Urothelium cell line (cell line): ENCODE measurements around the gene ATF6.

Source experiments
- DNase-seq: peaks from one replicate; pipeline ENCODE4 v3.0.0; 2011; ENCODE audit warnings: low spot score, mixed read lengths
- FAIRE-seq: peaks from 2 replicates; lab custom pipeline; 2011; peaks lifted over from hg19 to GRCh38; lab: Jason Lieb, UNC

ATF6 gene

DNA sequence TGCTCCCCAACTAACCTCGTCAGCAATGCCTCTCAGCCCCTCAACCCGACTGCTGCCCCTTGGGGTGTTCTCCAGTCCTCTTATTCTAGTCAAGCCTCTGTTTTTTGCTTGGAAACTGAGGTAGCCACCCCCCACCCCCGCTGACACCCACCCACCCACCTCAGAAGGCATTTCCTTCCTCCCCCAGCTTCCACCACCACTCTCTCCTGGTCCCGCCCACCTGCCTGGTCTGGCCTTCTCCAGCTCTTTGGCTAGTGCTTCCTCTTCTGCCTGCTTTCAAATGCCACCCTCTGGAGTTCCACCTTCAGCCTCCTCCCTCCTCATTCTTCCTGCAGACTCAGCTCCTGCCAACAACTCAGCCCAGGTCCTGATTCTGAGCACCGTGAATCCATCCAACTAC, 222.3 kb downstream of the ATF6 start:
- DNase-seq, result no peak
- FAIRE-seq, result no peak

DNA sequence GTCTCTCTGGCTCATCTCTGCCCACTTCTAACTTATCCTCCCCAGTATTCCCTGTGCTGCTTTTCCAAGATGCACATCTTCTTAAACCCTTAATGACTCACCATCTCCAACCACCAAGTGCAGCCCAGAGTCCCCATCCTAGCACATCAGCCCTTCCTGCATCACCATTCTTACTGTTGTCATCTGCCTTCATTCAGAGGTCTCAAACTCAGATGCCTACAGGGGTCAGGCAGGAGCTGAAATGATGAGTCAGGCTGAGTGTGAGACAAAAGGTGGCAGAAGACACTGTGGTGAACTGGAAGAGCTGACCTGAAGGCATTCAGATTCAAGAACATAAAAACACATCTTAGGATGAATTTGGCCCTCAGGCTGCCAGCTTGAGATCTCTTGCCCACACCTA, 223.0 kb downstream of the ATF6 start:
- FAIRE-seq (no peak), DNase-seq (no peak)

DNA sequence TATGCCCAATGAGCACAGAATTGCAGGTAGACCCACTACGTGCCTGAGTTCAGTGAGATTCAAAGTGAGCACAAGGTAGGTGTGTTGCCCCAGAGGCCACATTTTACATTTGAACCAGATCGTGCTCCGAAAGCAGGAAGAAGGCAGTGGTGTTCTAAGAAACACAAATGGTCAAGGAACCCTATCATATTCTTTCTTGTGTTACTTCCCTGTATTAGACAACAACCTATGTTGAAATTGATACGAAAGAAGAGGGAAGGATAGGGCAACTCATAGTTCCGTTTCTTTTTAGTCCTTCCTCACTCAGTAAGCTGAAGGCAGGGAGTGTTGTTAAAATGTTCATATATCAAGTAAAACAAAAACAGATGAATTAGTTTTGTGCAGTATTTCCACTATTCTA, 223.7 kb downstream of the ATF6 start:
- DNase-seq, result no peak
- peak; percentile 5 for FAIRE-seq

DNA sequence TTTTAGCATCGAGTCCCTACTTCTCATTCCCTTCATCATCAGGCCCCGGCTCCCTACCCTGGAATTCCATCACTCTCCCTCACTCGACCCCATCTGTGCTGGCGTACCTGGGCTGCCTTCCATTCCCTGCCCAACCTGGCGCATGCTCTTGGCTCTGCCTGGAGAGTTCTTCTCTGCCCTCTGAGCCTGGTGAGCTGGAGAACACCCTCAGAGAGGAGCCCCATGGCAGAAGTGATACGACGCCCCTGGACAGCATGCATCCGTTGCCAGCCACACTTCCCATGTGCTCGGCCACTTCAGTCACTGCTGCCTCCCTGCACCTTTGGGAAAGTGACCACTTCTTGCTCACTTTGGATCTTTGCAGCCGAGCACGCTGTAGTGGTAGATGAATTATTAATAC, 227.5 kb downstream of the ATF6 start:
- no peak for DNase-seq
- FAIRE-seq, result no peak

DNA sequence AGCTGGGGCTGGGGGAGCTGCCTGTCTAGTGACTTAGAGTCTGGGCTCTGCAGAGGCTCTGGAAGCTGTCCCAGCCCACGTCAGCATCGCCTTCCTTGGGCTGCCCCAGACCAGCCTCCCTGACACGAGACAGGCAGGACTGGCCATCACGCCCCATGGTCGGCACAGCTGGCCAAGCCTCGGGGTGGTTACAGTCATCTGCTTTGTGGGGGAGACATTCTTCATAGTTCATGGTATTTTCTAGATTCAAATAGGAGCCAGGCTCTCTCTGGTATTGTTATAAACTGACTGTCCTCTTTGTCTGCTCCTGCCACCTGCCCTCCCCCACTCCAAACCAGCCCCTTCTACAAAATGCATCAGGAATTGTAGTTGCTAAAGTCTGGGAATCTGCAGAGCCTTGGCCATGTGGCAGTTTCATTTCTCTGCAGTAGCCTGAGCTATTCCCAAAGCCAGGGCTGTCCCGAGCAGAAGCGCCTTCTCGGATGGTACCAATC, 228.1 kb downstream of the ATF6 start:
- DNase-seq (no peak), FAIRE-seq (no peak)

DNA sequence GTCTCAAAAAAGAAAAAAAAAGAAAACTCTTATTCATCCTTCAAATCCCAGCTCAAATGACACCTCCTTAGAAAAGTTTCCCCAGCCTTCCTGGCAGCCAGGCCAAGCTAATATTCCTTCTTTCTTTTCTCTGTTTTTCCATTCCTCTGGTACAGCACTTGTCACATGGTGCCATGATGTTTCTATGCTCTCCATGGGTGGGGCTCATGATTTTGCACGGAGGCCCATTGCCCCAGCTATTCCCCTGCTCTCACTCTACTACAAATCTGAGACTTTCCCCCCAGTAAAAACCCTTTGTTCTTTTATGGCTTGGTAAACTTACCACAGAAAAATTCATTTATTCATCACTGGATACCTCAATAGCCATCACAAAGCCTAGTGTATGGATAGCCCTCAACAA, 231.0 kb downstream of the ATF6 start:
- no peak for FAIRE-seq
- no peak for DNase-seq

DNA sequence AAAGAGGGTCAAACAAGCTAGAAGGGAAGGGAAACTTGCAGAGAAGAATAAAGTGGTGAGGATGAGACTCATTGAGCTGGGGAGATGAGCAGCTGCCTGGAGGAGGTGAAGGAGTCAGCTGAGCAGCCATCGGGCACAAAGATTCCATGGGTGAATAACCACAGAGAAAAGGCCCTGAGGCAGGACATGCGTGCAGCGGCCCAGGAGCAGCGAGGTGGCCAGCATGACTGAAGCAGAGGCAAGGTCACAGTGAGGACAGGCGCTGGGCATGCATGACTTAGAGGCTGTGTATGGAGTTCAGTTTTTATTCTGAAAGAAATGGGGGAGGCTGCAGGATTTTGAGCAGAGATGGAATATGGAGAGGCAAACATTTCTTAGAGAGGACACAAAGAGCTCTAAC, 232.7 kb downstream of the ATF6 start:
- DNase-seq (no peak), FAIRE-seq (no peak)

DNA sequence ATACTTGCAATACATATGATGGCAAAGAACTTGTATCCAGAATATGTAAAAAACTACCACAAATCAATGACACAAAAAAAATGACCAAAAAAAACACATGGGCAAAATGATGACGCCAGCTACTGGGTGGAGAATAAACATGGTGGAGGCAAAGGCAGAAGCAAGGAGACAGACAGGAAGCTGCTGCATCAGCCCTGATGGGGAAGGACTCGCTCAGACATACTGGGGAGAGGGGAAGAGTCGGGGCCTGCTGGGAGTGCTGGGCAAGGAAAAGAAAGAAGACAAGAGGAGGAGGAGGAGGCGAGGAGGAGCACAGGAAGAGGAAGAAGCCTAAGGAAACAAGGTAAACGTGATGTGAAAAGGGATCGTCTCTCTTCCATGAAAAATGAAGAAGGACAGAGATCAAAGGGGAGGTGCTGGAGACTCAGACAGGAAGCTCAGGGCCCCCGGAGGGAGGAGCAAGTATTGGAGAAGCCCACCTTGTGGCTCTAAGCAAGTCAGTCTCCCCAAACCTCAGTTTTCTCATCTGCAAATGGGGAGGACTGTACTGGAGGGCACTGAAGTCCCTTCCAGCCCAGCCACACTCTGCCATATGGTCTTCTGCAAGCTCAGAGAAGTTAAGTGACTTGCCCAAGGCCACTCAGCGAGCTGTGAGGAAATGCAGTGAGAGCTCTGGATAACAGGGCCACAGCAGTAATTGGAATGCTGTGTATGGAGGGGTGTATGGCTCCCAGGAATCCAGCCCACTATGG, 233.4 kb downstream of the ATF6 start:
- no peak for FAIRE-seq
- no peak for DNase-seq

DNA sequence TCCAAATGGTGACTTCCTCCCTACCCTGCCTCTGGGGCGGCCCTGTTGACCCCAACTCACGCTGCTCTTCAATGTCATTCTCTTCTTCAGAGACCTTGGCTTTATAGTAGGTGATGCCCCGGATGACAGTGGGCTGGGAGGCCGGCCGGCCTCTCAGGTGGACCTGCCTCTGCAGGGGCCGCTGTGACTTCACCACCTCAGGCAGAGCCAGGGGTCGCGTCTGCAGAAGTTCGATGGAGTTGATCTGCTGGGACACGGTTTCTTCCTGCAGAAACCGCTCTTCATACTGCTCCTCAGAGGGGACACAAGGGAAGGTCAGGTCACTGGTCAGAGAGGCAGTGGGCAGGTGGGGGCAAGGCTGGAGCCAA, 233.9 kb downstream of the ATF6 start:
- no peak for FAIRE-seq
- DNase-seq, result no peak

DNA sequence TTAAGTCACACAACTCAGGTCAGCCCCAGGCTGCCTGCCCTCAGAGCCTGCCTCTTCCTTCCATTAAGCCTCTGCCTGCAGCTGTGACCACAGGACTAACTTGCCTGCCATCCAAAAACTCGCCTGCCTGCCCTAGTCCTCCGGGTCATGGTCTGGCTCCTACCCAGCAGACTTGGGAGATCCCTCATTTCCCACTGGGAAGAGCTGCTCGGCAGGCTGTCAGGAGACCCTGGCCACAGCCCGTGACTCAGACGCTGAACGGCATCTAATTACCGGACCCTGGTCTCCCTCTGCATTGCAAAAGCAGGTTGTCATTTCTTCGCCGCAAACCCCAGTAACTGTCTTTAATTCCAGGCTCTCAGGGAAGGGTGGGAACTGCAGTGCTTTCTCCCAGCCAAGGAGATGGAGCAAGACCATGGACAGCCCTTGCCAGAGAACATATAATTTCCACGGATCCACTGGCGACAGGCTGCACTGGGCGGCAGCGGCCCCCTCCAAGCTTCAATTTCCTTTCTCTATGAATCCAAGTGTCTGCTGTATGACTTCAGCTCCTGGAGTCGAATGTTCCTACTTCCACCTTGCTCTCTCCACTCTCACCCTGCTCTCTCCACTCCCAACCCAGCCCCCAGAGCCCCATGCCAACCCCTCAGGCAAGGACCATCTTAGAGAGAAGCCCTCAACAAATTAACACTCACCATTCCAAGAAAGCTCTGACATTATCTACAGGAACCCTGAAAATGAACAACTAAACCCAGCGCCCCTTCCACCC, 237.1 kb downstream of the ATF6 start:
- FAIRE-seq (peak; percentile 30), DNase-seq (peak; percentile 81)

DNA sequence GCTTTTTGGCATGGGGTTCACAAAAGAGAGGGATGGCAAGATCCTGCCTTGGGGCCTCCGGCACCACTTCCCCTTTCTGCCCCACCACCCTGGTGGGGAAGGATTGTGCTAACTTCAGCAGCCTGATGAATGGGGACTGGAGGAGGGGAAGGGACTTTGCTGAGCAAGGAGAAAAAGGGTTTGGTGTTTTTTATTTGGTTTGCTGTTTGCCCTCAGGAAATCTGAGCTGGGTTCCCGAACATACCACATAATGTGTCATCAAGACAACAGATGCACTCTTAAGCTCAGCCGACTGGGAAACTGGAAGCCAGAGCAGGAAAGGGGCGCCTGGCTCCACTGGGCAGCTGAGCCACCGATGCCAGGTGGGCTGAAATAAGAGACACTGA, 237.7 kb downstream of the ATF6 start:
- DNase-seq (peak; percentile 77), FAIRE-seq (no peak)

DNA sequence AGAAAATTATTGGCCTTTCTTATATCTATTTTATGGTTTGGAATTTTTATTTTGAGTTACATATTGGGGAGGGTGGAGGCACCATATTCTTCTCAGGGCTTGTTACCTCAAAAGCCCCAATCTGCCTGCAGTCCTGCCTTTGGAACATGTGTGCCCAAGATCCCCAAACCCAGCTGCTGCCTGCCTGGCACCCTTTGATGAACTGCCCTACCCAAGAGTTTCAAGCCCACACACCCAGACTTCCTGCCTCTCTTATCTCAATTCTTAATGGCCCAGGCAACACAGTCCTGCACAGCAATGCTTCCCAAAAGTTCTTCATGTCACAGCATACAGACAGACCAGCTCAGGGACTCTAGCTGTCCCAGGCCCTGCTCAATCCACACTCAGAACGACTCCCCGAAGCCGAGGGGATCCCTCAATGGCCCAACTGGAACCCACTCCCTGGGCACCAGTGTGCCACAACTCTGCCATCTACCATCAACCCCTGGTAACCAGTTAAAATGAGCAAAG, 238.4 kb downstream of the ATF6 start:
- DNase-seq (no peak), FAIRE-seq (no peak)

DNA sequence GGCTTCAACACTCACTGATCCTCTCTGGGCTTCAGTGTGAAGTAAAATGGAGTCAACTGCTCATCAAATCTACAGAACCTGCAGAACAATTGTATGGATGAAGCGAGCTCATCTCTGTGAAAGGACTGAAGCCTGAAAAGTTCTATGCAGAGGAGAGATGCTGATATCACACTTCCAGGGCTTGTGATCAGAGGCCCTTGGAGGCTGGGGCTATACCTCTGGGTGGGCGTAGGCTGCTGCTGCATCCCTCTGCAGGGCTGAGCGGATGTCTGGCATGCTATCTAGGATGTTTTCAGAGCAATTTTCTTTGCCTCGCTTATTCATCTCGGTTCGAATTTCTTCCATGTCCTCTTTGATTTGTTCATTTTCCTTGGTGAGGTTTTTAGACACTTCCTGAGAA, 240.0 kb downstream of the ATF6 start:
- DNase-seq, result no peak
- FAIRE-seq, result no peak

DNA sequence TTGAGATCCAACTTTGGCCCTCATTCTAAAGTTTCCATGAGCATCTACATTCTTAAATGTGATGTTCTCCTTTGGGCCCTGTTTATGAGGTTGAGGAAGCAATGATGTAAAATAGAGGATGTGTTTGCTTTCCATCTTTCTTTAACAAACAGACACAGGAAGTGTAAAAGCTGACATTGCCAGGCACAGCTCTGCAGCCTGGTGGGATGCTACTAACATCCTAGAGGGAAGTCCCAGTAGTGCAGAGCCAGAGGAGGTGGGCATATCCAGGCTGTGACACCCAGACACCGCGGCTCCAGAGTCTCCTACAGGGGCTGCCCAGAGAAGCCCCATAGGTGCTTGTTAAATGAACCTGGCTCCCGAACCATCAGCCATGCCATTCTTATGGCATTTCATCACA, 241.3 kb downstream of the ATF6 start:
- DNase-seq (no peak), FAIRE-seq (no peak)

DNA sequence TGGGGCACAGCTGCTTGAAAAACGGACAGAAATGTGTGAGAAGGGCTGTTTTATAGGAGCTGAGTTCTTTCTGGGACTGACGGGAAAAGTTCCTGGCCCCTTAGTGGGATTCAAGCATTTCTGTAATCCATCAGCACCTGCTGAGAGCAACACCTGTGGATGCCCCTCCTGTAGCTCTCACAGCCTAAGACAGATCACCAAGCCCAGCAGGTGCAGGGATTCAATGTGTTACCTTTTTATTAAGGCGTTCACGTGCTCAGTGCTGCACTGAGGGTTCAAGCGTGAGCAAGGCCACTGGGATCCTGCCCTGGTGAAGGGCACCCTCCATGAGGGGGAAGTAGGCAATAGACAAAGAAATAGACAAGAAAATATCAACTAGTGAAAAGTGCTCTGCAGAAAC, 242.7 kb downstream of the ATF6 start:
- DNase-seq (no peak), FAIRE-seq (no peak)

DNA sequence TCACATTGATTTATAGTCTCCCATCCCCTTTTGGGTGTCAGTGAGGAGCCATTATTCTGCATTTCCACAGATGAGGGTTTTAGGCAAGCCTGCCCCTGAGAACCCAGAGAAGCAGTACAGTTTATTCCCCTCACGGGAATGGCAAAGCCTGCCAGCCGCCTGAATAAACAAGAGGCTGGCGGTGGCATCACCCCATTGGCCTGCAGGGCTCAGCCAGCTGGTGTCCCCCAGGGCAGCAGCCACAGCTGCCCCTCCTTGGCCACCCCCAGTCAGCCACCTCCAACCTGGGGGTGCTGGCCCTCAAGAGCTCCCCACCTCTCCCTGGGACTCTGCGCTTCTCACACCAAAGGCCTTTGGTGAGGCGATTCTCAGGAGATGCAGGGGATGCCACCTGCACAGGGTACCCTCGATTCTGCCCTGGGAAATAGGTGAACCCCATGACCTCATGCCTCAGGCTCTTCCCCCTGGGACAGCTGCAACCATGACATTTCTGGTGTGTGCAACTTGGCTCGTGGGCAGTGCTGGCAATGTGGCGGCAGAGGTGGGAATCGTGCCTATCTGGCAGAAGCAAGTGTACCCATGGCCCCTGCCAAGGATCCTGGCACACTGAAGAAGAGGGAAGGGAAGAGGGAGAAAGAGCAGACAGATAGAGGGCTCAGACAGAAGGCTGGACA, 243.5 kb downstream of the ATF6 start:
- no peak for FAIRE-seq
- DNase-seq, result no peak

DNA sequence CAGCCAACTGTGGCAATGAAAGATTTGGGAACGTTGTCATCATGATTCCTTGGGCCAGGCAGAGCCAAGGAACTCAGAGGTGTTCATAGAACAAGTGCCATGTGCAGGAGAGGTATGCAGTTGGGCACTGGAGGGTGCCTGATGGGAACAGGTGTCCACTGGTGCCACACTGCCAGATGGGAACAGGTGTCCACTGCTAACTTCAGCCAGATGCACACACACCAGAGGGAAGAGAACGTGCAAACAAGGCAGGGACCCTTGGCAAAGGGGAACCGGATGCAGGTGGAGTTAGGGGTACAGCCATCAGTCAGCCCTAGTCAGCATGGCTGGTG, 244.0 kb downstream of the ATF6 start:
- DNase-seq (no peak), FAIRE-seq (no peak)

DNA sequence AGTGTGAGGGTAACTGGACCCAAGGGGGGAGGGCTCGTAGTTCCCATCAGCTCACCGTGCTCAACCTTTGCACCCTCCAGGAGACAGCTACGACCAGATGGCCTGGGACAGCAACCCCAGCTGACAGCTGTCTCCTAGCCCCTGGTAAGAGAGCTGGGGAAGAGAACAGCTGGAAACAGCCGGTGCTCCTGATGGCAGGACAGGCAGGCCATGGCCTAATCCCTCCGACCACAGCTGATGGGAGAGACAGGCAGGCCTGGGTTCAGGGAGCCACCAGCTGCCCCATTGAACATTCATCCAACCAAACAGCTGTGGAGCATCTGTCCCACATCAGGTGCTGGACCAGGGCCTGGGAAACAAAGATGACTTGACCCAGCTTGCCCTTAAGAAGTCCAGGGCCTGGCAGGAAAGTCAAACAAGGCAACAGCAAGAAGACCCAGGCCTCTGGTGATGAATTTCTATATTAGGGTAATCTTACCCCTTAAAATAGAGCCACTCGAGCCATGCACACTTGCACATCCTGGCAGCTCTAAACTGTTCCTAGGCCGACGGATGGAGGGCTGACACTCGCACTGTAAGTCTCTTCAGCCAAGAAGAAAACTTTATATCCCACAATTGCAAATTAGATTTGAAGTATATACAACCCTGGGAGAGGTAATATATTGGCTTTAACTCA, 245.4 kb downstream of the ATF6 start:
- FAIRE-seq, result no peak
- no peak for DNase-seq

DNA sequence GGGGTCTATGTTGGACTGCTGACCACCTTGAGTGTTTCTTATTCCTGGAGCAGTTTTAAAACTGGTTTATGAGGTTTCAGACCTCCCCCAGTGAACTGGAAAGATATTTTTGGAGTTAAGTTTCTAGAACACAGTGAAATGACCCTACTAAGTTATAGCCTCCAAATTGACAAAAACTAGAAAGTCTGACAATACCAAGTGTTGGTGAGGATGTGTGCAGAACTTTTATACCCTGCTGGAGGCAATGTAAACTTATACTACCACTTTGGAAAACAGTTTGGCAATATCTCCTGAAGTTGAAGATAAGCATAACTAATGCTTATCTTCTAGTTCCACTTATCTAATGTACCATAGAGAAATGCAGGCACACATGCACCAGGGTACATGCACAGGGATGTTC, 247.2 kb downstream of the ATF6 start:
- FAIRE-seq (no peak), DNase-seq (no peak)
